Measurements from ENCODE around the gene NUDT3. TPM values are rescaled to one million over a fixed set of nuclear protein-coding genes. Genes with fewer than 3 reads are reported as not detected.
"Not testable (repeated sequence)": the region's sequence is repeated elsewhere in the genome, so short reads cannot be mapped to it uniquely, and the experiment has no call there.

Gene NUDT3
- total and polyA plus RNA-seq, 4 donors: 9.0 to 38.5 (median 22.8) TPM

DNA sequence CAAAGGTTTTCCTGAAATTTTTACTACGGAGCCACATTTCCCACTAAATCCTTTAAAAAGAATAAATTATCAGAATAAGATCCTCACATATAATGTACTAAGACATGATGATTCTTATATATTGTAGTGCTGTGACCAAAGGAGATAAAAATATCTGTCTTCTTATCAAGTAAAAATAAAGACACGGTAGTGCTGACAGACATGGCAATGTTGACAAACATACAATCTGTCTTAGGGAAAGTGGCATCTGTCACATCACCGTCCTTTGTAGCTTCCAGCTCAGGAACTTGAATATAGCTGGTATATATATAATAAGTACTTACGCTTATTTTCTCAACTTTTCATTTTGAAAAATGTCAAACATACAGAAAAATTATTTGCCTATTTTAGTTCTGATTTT is 66.8 kb downstream of the NUDT3 start:
- 92 to 95% methylated on average over 4 of the region's 4 CpGs for WGBS, 2 donors

DNA sequence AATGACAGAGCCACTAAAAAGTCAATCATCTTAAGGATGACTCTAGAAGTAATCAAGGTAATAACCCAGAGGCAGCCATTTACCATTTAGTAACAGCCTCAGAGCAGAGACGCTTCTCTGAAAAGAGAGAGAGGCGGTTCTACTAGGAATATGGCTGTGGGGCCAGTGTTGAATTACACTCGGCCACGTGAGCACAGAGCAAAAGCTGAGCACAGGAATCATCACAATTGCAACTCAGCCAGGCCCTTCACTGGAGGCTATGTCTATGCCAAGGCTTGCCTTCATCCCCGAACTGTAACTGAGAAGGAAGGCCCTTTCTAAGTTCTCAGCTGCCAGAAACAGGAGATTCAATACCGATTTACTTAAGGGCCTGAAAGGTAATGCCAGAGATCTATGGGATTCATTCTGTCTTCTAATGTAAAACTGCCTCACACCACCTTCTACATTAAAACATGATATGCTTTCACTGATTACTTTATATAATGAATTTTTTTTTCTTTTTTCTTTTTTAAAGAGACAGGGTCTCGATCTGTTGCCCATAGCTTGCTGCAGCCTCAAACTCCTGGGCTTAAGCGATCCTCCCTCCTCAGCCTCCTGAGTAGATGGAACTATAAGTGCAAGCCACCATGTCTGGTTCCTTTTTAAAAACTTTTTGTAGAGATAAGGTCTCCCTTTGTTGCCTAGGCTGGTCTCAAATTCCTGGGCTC is 67.6 kb downstream of the NUDT3 start:
- peak; percentile 11 for ATAC-seq (ENCODE audit: insufficient read depth, low FRiP score)
- no peaks in the 10 kb centered on the region for H3K9me3 ChIP-seq (ENCODE audit: control insufficient read depth in 4 of 4, insufficient read depth in 3 of 4, low read length in 3 of 4)
- no peak overlapping the region for H3K4me3 ChIP-seq
- H3K9ac ChIP-seq (ENCODE audit: insufficient read depth in 1 of 2, low read length in 2 of 2): peak overlapping the region in 1 of 2 donors; percentile 70
- WGBS, 2 donors: 84 to 87% methylated on average over 8 of the region's 8 CpGs
- no peak for TF ChIP-seq CTCF (IDR thresholded peaks at IDR 0.05; ENCODE audit: control extremely low read depth, extremely low read depth)
- H3K27me3 ChIP-seq (ENCODE audit: control insufficient read depth in 3 of 3, insufficient read depth in 3 of 3, low read length in 2 of 3): no peaks in the 10 kb centered on the region
- peak overlapping the region in 1 of 2 donors; percentile 46 for H3K27ac ChIP-seq (ENCODE audit: low read depth in 1 of 2, low read length in 1 of 2)
- peaks cover 0 to 6% (median 0%) of the 10 kb centered on the region in 4 donors for H3K36me3 ChIP-seq (ENCODE audit: control insufficient read depth in 4 of 4, insufficient read depth in 4 of 4, low read length in 4 of 4)
- peaks cover 0 to 9% (median 2%) of the 10 kb centered on the region in 5 donors for H3K4me1 ChIP-seq (ENCODE audit: control insufficient read depth in 5 of 5, insufficient read depth in 5 of 5, low read length in 5 of 5)
- DNase-seq: peak; percentile 63 to 88 (median 74)

More for the DNA sequence above, 66.8 kb downstream of the NUDT3 start:
- H3K9me3 ChIP-seq (ENCODE audit: control insufficient read depth in 4 of 4, insufficient read depth in 3 of 4, low read length in 3 of 4): no peaks in the 10 kb centered on the region
- no peak for TF ChIP-seq CTCF (IDR thresholded peaks at IDR 0.05; ENCODE audit: control extremely low read depth, extremely low read depth)
- H3K9ac ChIP-seq (ENCODE audit: insufficient read depth in 1 of 2, low read length in 2 of 2): no peak overlapping the region
- H3K27me3 ChIP-seq (ENCODE audit: control insufficient read depth in 3 of 3, insufficient read depth in 3 of 3, low read length in 2 of 3): no peaks in the 10 kb centered on the region
- no peak for DNase-seq
- H3K27ac ChIP-seq (ENCODE audit: low read depth in 1 of 2, low read length in 1 of 2): no peak overlapping the region
- H3K36me3 ChIP-seq (ENCODE audit: control insufficient read depth in 4 of 4, insufficient read depth in 4 of 4, low read length in 4 of 4): peaks cover 0 to 2% (median 0%) of the 10 kb centered on the region in 4 donors
- ATAC-seq (ENCODE audit: insufficient read depth, low FRiP score): no peak
- H3K4me1 ChIP-seq (ENCODE audit: control insufficient read depth in 5 of 5, insufficient read depth in 5 of 5, low read length in 5 of 5): peaks cover 0 to 9% (median 2%) of the 10 kb centered on the region in 5 donors
- H3K4me3 ChIP-seq: no peak overlapping the region

DNA sequence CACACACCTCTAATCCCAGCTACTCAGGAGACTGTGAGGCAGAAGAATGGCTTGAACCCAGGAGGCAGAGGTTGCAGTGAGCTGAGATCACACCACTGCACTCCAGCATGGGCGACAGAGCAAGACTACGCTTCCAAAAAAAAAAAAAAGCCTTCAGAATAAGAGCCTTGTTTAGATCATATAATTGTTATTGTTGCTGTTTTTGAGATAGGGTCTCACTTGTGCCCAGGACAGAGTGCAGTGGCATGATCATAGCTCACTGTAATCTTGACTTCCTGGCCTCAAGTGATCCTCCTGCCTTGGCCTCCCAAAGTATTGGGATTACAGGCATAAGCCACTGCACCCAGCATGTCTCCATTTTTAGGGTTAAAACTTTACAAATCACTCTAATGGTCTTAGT is 68.2 kb downstream of the NUDT3 start:
- not testable (repeated sequence) for H3K9me3 ChIP-seq (ENCODE audit: control insufficient read depth in 4 of 4, insufficient read depth in 3 of 4, low read length in 3 of 4); H3K27me3 ChIP-seq (ENCODE audit: control insufficient read depth in 3 of 3, insufficient read depth in 3 of 3, low read length in 2 of 3); DNase-seq; ATAC-seq (ENCODE audit: insufficient read depth, low FRiP score); H3K4me3 ChIP-seq; H3K27ac ChIP-seq (ENCODE audit: low read depth in 1 of 2, low read length in 1 of 2); H3K9ac ChIP-seq (ENCODE audit: insufficient read depth in 1 of 2, low read length in 2 of 2); H3K36me3 ChIP-seq (ENCODE audit: control insufficient read depth in 4 of 4, insufficient read depth in 4 of 4, low read length in 4 of 4)
- peaks cover 0 to 15% (median 2%) of the 10 kb centered on the region in 5 donors for H3K4me1 ChIP-seq (ENCODE audit: control insufficient read depth in 5 of 5, insufficient read depth in 5 of 5, low read length in 5 of 5)
- 97% methylated on average over 2 of the region's 2 CpGs for WGBS, 2 donors

DNA sequence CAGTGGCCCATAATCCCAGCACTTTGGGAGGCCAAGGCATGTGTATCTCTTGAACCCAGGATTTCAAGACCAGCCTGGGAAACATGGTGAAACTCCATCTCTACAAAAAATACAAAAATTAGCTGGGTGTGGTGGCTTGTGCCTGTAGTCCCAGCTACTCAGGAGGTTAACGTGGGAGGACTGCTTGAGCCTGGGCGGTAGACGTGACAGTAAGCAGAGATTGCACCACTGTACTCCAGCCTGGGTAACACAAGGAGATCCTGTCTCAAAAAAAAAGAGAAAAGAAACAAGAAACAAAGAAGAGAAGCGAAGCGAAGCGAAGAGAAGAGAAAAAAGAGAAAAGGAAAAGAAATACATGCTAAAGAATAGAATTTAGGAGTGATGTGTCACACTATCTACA is 69.2 kb downstream of the NUDT3 start:
- H3K9me3 ChIP-seq (ENCODE audit: control insufficient read depth in 4 of 4, insufficient read depth in 3 of 4, low read length in 3 of 4): no peaks in the 10 kb centered on the region
- peaks cover 0 to 22% (median 7%) of the 10 kb centered on the region in 5 donors for H3K4me1 ChIP-seq (ENCODE audit: control insufficient read depth in 5 of 5, insufficient read depth in 5 of 5, low read length in 5 of 5)
- ATAC-seq (ENCODE audit: insufficient read depth, low FRiP score): no peak
- H3K4me3 ChIP-seq: no peak overlapping the region
- WGBS, 2 donors: 91 to 97% methylated on average over 6 of the region's 6 CpGs
- H3K9ac ChIP-seq (ENCODE audit: insufficient read depth in 1 of 2, low read length in 2 of 2): no peak overlapping the region
- peaks cover 0 to 6% (median 0%) of the 10 kb centered on the region in 4 donors for H3K36me3 ChIP-seq (ENCODE audit: control insufficient read depth in 4 of 4, insufficient read depth in 4 of 4, low read length in 4 of 4)
- no peak overlapping the region for H3K27ac ChIP-seq (ENCODE audit: low read depth in 1 of 2, low read length in 1 of 2)
- DNase-seq: no peak
- no peak for TF ChIP-seq CTCF (IDR thresholded peaks at IDR 0.05; ENCODE audit: control extremely low read depth, extremely low read depth)
- no peaks in the 10 kb centered on the region for H3K27me3 ChIP-seq (ENCODE audit: control insufficient read depth in 3 of 3, insufficient read depth in 3 of 3, low read length in 2 of 3)
